ENCODE data around the gene PAPOLB.

DNA sequence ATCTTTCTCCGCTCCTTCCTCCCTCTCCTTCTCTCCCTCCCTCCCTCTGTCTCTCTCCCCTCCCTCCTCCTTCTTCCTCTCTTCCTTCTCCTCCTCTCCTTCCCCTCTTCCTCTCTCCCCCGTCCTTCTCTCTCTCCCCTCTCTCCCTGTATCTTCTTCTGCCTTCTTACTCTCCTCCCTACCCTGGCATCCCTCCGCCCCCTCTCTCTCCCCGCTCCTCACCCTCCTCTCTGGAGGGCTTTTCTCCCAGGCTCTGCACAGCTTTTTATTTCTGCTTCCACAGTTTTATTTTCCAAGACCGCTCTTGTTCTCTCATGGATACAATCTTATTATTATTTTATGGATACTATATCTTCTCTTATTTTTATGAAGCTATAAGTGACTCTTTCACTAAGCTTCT is 53.8 kb downstream of the PAPOLB start:
- TF ChIP-seq, protein P1, sequence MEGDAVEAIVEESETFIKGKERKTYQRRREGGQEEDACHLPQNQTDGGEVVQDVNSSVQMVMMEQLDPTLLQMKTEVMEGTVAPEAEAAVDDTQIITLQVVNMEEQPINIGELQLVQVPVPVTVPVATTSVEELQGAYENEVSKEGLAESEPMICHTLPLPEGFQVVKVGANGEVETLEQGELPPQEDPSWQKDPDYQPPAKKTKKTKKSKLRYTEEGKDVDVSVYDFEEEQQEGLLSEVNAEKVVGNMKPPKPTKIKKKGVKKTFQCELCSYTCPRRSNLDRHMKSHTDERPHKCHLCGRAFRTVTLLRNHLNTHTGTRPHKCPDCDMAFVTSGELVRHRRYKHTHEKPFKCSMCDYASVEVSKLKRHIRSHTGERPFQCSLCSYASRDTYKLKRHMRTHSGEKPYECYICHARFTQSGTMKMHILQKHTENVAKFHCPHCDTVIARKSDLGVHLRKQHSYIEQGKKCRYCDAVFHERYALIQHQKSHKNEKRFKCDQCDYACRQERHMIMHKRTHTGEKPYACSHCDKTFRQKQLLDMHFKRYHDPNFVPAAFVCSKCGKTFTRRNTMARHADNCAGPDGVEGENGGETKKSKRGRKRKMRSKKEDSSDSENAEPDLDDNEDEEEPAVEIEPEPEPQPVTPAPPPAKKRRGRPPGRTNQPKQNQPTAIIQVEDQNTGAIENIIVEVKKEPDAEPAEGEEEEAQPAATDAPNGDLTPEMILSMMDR (conservative IDR thresholded peaks at IDR 0.05; ENCODE audit: low read depth, low read length) = no peak
- TF ChIP-seq RFX5 (IDR thresholded peaks at IDR 0.05; ENCODE audit: low read depth, low read length) (no peak), RAD21 (IDR thresholded peaks at IDR 0.05; ENCODE audit: low read length) (no peak), CHD1 (IDR thresholded peaks at IDR 0.05; ENCODE audit: low read depth, low read length) (no peak), MXI1 (IDR thresholded peaks at IDR 0.05; ENCODE audit: borderline replicate concordance, low read depth, low read length) (no peak), POLR2A (IDR thresholded peaks at IDR 0.05; ENCODE audit: low read depth, low read length) (no peak), NFE2L2 (IDR thresholded peaks at IDR 0.05; ENCODE audit: low read depth, low read length) (no peak)
